Spleen (tissue), 7 donors: ENCODE results near the gene CRKL.

ENCODE experiments used
- CTCF ChIP-seq, 11 experiments: fragments of 200-600 bp in 7 of 11; fragments of 450-650 bp in 4 of 11; sonication (generic) in 4 of 11; IDR thresholded peaks in 8 of 11; conservative IDR thresholded peaks in 3 of 11; 1 replicate in 7 of 11; 2 replicates in 4 of 11; pipeline versions ENCODE4 v1.4.0 to v1.8.0; 2016 to 2021; ENCODE audit warnings: antibody characterized with exemption in 11 of 11, inconsistent platforms in 4 of 11, mild to moderate bottlenecking in 1 of 11
- POLR2AphosphoS5 ChIP-seq, 3 donors: sonication (generic); formaldehyde crosslinking; IDR thresholded peaks; one replicate each; pipeline ENCODE4 v1.5.1; 2017; ENCODE audit warnings: antibody characterized with exemption in 3 of 3
- donor health status: DM: no; HTN: no; CAD: no; lungs with moderate emphysema.
- donor health status: DM: no; HTN: no; CAD: no.
- donor health status: DM: no; HTN: no; CAD: no.

GRCh38 chr22:20965888-20966855, 49.0 kb downstream of the CRKL start:
- TF ChIP-seq CTCF (IDR thresholded peaks at IDR 0.05 in 8 of 11, conservative IDR thresholded peaks at IDR 0.05 in 3 of 11): no peak
- TF ChIP-seq POLR2AphosphoS5 (IDR thresholded peaks at IDR 0.05): no peak
